H9 (cell line): Measurements from ENCODE around the gene LRPAP1. TPM values are rescaled to one million over a fixed set of nuclear protein-coding genes. Genes with fewer than 3 reads are reported as not detected.

Experiments used
- DNase-seq: peaks from one replicate; pipeline ENCODE4 v3.0.0-alpha.2; 2017
- H2AFZ ChIP-seq: one replicate; pipeline ENCODE4 v1.6.1; 2013; ENCODE audit warnings: mild to moderate bottlenecking, low read length, control low read depth, moderate library complexity
- H2AK5ac ChIP-seq: 2 replicates; pipeline ENCODE4 v1.6.1; 2013; ENCODE audit warnings: low read length, control low read depth, mixed read lengths; ENCODE audit not compliant: insufficient read length
- H2BK120ac ChIP-seq: one replicate; pipeline ENCODE4 v1.6.1; 2013; ENCODE audit warnings: low read depth, mild to moderate bottlenecking, low read length, control low read depth, inconsistent platforms; ENCODE audit not compliant: poor library complexity, severe bottlenecking
- H2BK12ac ChIP-seq: 2 replicates; pipeline ENCODE4 v1.6.1; 2013; ENCODE audit warnings: low read length, control low read depth, mixed read lengths, low read depth; ENCODE audit not compliant: insufficient read length
- H2BK15ac ChIP-seq: 2 replicates; pipeline ENCODE4 v1.6.1; 2013; ENCODE audit warnings: low read depth, low read length, control low read depth
- H2BK20ac ChIP-seq: one replicate; pipeline ENCODE4 v1.6.1; 2013; ENCODE audit warnings: low read depth, mild to moderate bottlenecking, low read length, control low read depth, inconsistent platforms; ENCODE audit not compliant: poor library complexity, severe bottlenecking
- H2BK5ac ChIP-seq: 2 replicates; pipeline ENCODE4 v1.6.1; 2013; ENCODE audit warnings: low read length, control low read depth, mixed read lengths; ENCODE audit not compliant: insufficient read length
- H3K14ac ChIP-seq: 2 replicates; pipeline ENCODE4 v1.6.1; 2013; ENCODE audit warnings: low read length, control low read depth; ENCODE audit not compliant: insufficient read depth
- H3K18ac ChIP-seq: 2 replicates; pipeline ENCODE4 v1.6.1; 2013; ENCODE audit warnings: low read depth, mild to moderate bottlenecking, mixed read lengths, low read length, control low read depth; ENCODE audit not compliant: insufficient read length
- H3K23ac ChIP-seq: 2 replicates; pipeline ENCODE4 v1.6.1; 2013; ENCODE audit warnings: low read length, control low read depth, mixed read lengths, low read depth; ENCODE audit not compliant: insufficient read length
- H3K23me2 ChIP-seq: 2 replicates; pipeline ENCODE4 v1.6.1; 2013; ENCODE audit warnings: low read depth, mild to moderate bottlenecking, mixed read lengths, low read length, control low read depth; ENCODE audit not compliant: insufficient read length, poor library complexity, severe bottlenecking
- H3K27ac ChIP-seq: 2 replicates; pipeline ENCODE4 v1.5.1; 2013; ENCODE audit warnings: low read length, control low read depth, mixed read lengths, low read depth; ENCODE audit not compliant: insufficient read length
- H3K27me3 ChIP-seq: 2 replicates; pipeline ENCODE4 v1.6.1; 2013; ENCODE audit warnings: low read length, control low read depth, inconsistent platforms; ENCODE audit not compliant: insufficient read depth
- H3K4ac ChIP-seq: 2 replicates; pipeline ENCODE4 v1.6.1; 2013; ENCODE audit warnings: low read depth, mild to moderate bottlenecking, control low read depth, inconsistent platforms, low read length, moderate library complexity
- H3K4me1 ChIP-seq: 2 replicates; pipeline ENCODE4 v1.6.1; 2013; ENCODE audit warnings: low read length, control low read depth, inconsistent platforms; ENCODE audit not compliant: insufficient read depth
- H3K4me2 ChIP-seq: 2 replicates; pipeline ENCODE4 v1.6.1; 2013; ENCODE audit warnings: low read length, control low read depth, mixed read lengths; ENCODE audit not compliant: insufficient read length, insufficient read depth
- H3K56ac ChIP-seq: 2 replicates; pipeline ENCODE4 v1.6.1; 2013; ENCODE audit warnings: low read depth, mild to moderate bottlenecking, mixed read lengths, low read length, control low read depth; ENCODE audit not compliant: insufficient read length
- H3K79me1 ChIP-seq: 2 replicates; pipeline ENCODE4 v1.6.1; 2013; ENCODE audit warnings: low read depth, mild to moderate bottlenecking, moderate library complexity, low read length, control low read depth, inconsistent platforms; ENCODE audit not compliant: insufficient read depth, poor library complexity, severe bottlenecking
- H3K79me2 ChIP-seq: 2 replicates; pipeline ENCODE4 v1.6.1; 2013; ENCODE audit warnings: low read length, control low read depth, inconsistent platforms; ENCODE audit not compliant: insufficient read depth
- H3K9ac ChIP-seq: 2 replicates; pipeline ENCODE4 v1.6.1; 2013; ENCODE audit warnings: low read length, control low read depth, mixed read lengths; ENCODE audit not compliant: insufficient read length; ENCODE audit errors: extremely low read depth
- H3K9me3 ChIP-seq: one replicate; pipeline ENCODE4 v1.6.1; 2013; ENCODE audit warnings: low read depth, low read length, inconsistent platforms; ENCODE audit not compliant: control insufficient read depth
- H3T11ph ChIP-seq: one replicate; pipeline ENCODE4 v1.6.1; 2013; ENCODE audit warnings: mild to moderate bottlenecking, low read length, control low read depth, inconsistent platforms
- H4K20me1 ChIP-seq: one replicate; pipeline ENCODE4 v1.6.1; 2013; ENCODE audit not compliant: control insufficient read depth, insufficient read length, insufficient read depth
- H4K5ac ChIP-seq: 2 replicates; pipeline ENCODE4 v1.6.1; 2013; ENCODE audit warnings: low read depth, mild to moderate bottlenecking, mixed read lengths, low read length, control low read depth; ENCODE audit not compliant: insufficient read length
- H4K8ac ChIP-seq: replicated peaks from 2 replicates; pipeline ENCODE4 v1.6.1; 2013; ENCODE audit warnings: low read length, control low read depth, mixed read lengths, low read depth; ENCODE audit not compliant: insufficient read length
- H4K91ac ChIP-seq: 2 replicates; pipeline ENCODE4 v1.6.1; 2013; ENCODE audit warnings: low read depth, mild to moderate bottlenecking, moderate library complexity, mixed read lengths, low read length, control low read depth; ENCODE audit not compliant: insufficient read length
- H3K27ac Mint-ChIP-seq, 3 experiments: 2 replicates in 2 of 3; 3 replicates in 1 of 3; pipeline ENCODE4 v1.8.0; 2020 to 2021; ENCODE audit warnings: mixed read lengths in 3 of 3, mild to moderate bottlenecking in 1 of 3, moderate library complexity in 1 of 3
- H3K27me3 Mint-ChIP-seq: 2 replicates; pipeline ENCODE4 v1.8.0; 2021; ENCODE audit warnings: low read depth, mild to moderate bottlenecking, moderate library complexity, mixed read lengths
- H3K36me3 Mint-ChIP-seq, 3 experiments: 2 replicates in 2 of 3; 3 replicates in 1 of 3; pipeline ENCODE4 v1.8.0; 2020 to 2021; ENCODE audit warnings: low read depth in 3 of 3, mixed read lengths in 3 of 3; ENCODE audit not compliant: insufficient read depth in 1 of 3
- H3K4me1 Mint-ChIP-seq, 2 experiments: 2 replicates each; pipeline ENCODE4 v1.8.0; 2020; ENCODE audit warnings: mixed read lengths in 2 of 2
- H3K4me3 Mint-ChIP-seq, 2 experiments: 2 replicates in 1 of 2; 3 replicates in 1 of 2; pipeline ENCODE4 v1.8.0; 2020 to 2021; ENCODE audit warnings: mild to moderate bottlenecking in 2 of 2, mixed read lengths in 2 of 2, moderate library complexity in 1 of 2
- H3K9me3 Mint-ChIP-seq, 2 experiments: 2 replicates in 1 of 2; 3 replicates in 1 of 2; pipeline ENCODE4 v1.8.0; 2020; ENCODE audit warnings: mild to moderate bottlenecking in 2 of 2, mixed read lengths in 2 of 2, moderate library complexity in 1 of 2
- WGBS: extraction: QIAGEN DNeasy Blood & Tissue Kit; methylation state at CpG from one replicate; pipeline ENCODE4 v1.1.7; 2013; ENCODE audit warnings: missing lambda C conversion rate, low lambda C conversion rate, mixed read lengths; ENCODE audit not compliant: insufficient read length; ENCODE audit errors: extremely low coverage; 5-methylcytosine and 5-hydroxymethylcytosine counted together
- total RNA-seq: library from RNA; stranded (reverse); gene quantifications from 2 replicates; pipeline ENCODE4 v1.2.1, GENCODE V29; 2021
- TF ChIP-seq, protein P1 (sequence below): fragments of 200-600 bp; sonication (generic); conservative IDR thresholded peaks from 3 replicates; pipeline ENCODE4 v1.8.0; 2021; ENCODE audit warnings: antibody characterized with exemption, mild to moderate bottlenecking

LRPAP1 gene
- total RNA-seq, 1 experiment from 2014 or later, result 85.9 TPM

DNA sequence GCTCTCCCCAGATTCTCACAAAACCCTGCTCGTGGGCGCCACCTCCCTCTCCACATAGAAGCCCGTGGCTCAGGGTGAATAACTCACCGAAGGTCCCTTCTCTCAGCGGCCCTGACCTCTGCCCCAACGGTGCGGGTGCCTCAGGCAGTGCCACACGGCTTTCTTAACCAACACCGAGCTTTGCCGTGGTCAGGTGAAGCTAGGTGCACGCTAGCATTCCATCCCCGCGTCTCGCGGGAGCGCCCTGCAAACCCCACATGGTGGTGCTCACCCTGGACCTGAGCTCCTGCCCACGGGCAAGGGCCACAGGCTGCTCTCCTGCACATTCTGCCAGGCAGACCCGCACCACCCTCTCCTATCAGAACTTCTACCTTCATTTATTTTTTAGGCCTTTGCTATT, 18.4 kb downstream of the LRPAP1 start:
- Histone ChIP-seq H3K27me3 (no peaks in the 10 kb centered on the region), H3K4me2 (no peak overlapping the region), H3T11ph (no peak overlapping the region), H4K91ac (no peak overlapping the region), H3K56ac (no peak overlapping the region), H2BK120ac (no peak overlapping the region), H3K23ac (no peak overlapping the region), H4K8ac (no peak overlapping the region), H3K79me2 (no peaks in the 10 kb centered on the region), H4K5ac (no peak overlapping the region), H3K79me1 (no peaks in the 10 kb centered on the region), H3K14ac (no peak overlapping the region), H2AK5ac (no peak overlapping the region), H2AFZ (no peak overlapping the region), H3K4ac (no peak overlapping the region), H3K9me3 (no peaks in the 10 kb centered on the region), H3K27ac (no peak overlapping the region), H3K9ac (no peak overlapping the region), H2BK5ac (no peak overlapping the region), H3K4me1 (no peaks in the 10 kb centered on the region; the same call in 1 of the 2 replicates), H3K18ac (no peak overlapping the region), H4K20me1 (no peaks in the 10 kb centered on the region), H3K23me2 (no peaks in the 10 kb centered on the region), H2BK15ac (no peak overlapping the region), H2BK12ac (no peak overlapping the region), H2BK20ac (no peak overlapping the region)
- Mint-ChIP-seq H3K27me3 (no peaks in the 10 kb centered on the region), H3K36me3 (peaks cover 51 to 77% (median 77%) of the 10 kb centered on the region in 3 experiments), H3K4me3 (no peak overlapping the region), H3K27ac (no peak overlapping the region), H3K4me1 (peaks cover 3 to 7% of the 10 kb centered on the region in 2 experiments), H3K9me3 (no peaks in the 10 kb centered on the region; a peak in 1 of 5 replicates)
- no CpG with 5 or more reads among the region's 18 CpGs for WGBS
- TF ChIP-seq, protein P1, sequence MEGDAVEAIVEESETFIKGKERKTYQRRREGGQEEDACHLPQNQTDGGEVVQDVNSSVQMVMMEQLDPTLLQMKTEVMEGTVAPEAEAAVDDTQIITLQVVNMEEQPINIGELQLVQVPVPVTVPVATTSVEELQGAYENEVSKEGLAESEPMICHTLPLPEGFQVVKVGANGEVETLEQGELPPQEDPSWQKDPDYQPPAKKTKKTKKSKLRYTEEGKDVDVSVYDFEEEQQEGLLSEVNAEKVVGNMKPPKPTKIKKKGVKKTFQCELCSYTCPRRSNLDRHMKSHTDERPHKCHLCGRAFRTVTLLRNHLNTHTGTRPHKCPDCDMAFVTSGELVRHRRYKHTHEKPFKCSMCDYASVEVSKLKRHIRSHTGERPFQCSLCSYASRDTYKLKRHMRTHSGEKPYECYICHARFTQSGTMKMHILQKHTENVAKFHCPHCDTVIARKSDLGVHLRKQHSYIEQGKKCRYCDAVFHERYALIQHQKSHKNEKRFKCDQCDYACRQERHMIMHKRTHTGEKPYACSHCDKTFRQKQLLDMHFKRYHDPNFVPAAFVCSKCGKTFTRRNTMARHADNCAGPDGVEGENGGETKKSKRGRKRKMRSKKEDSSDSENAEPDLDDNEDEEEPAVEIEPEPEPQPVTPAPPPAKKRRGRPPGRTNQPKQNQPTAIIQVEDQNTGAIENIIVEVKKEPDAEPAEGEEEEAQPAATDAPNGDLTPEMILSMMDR, result no peak
- no peak for DNase-seq
